Cardiac muscle cell (in vitro differentiated cells and primary cell): Measurements from ENCODE around the gene CST1. TPM values are rescaled to one million over a fixed set of nuclear protein-coding genes. Genes with fewer than 3 reads are reported as not detected.
"Not testable (repeated sequence)": the region's sequence is repeated elsewhere in the genome, so short reads cannot be mapped to it uniquely, and the experiment has no call there.

ENCODE experiments used
- DNase-seq, 2 donors: peaks; one replicate each; pipeline versions ENCODE4 v3.0.0 to v3.0.0-alpha.2; 2010 to 2017; ENCODE audit warnings: low read depth in 1 of 2, low spot score in 1 of 2
- H3K27ac ChIP-seq: fragments of 200-600 bp; sonication (generic); 2 replicates; pipeline ENCODE4 v1.5.1; 2016
- H3K27me3 ChIP-seq: fragments of 200-600 bp; sonication (generic); 2 replicates; pipeline ENCODE4 v1.6.0; 2016; ENCODE audit warnings: control low read depth
- H3K36me3 ChIP-seq: fragments of 200-600 bp; sonication (generic); 2 replicates; pipeline ENCODE4 v1.5.1; 2016; ENCODE audit warnings: control low read depth
- H3K4me1 ChIP-seq: fragments of 200-600 bp; sonication (generic); 2 replicates; pipeline ENCODE4 v1.8.1; 2017; ENCODE audit warnings: low read depth, mild to moderate bottlenecking, mixed run types
- H3K4me3 ChIP-seq: fragments of 200-600 bp; sonication (generic); 2 replicates; pipeline ENCODE4 v1.5.1; 2016; ENCODE audit warnings: mild to moderate bottlenecking
- H3K9me3 ChIP-seq: fragments of 200-600 bp; sonication (generic); 2 replicates; pipeline ENCODE4 v1.5.1; 2017; ENCODE audit warnings: low read depth, mild to moderate bottlenecking, control low read depth
- CTCF ChIP-seq: IDR thresholded peaks from 2 replicates; pipeline ENCODE4 v1.5.1; 2012; ENCODE audit warnings: low read depth, mild to moderate bottlenecking, low read length
- polyA plus RNA-seq: library from polyadenylated mRNA; unstranded; fragments of >200 nt; fragmentation: Nextera tagmentation; extraction: Ambion mirVana; gene quantifications from 2 replicates; pipeline ENCODE4 v1.2.1, GENCODE V29; 2016
- total RNA-seq: library from RNA; depleted of rRNA; stranded (reverse); fragments of >200 nt; gene quantifications from 2 replicates; pipeline ENCODE4 v1.2.3, GENCODE V29; 2016

CST1 gene
- total and polyA plus RNA-seq, 2 experiments from 2014 or later, result 1.2 TPM; not detected in 1

- no peak for DNase-seq
- H3K9me3 ChIP-seq, result no peaks in the 10 kb centered on the region
- no peak for TF ChIP-seq CTCF
- no peaks in the 10 kb centered on the region for H3K27me3 ChIP-seq
- no peaks in the 10 kb centered on the region for H3K4me1 ChIP-seq
- H3K27ac ChIP-seq, result no peak overlapping the region
- H3K36me3 ChIP-seq, result no peaks in the 10 kb centered on the region
- H3K4me3 ChIP-seq, result no peak overlapping the region
Measured at GRCh38 chr20:23745247-23745646, 5.5 kb downstream of the CST1 start.

GRCh38 chr20:23744817-23745216 is 5.9 kb downstream of the CST1 start:
- H3K27me3 ChIP-seq, result no peaks in the 10 kb centered on the region
- no peak overlapping the region for H3K4me3 ChIP-seq
- no peaks in the 10 kb centered on the region for H3K36me3 ChIP-seq
- no peak for DNase-seq
- H3K27ac ChIP-seq, result no peak overlapping the region
- H3K9me3 ChIP-seq, result no peaks in the 10 kb centered on the region
- no peak for TF ChIP-seq CTCF
- H3K4me1 ChIP-seq, result no peaks in the 10 kb centered on the region

DNA sequence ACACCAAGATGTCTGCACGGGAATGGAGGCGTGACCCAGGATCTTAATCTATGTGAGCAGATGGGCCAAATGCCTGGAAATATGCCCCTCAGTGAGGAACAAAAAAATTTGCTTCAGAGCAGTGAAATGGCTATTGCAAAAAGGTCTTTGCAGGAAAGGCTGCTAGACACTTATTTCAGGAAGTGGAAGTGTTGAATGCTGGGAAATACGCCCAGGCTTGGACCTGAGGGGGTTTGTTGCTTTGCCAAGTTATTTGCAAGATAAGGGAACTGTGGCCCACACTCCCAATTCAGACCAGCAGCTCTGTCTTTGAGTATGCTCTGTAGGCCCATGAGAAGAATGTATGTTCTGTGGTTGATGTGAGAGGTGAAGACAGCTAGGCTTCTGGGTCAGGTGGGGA is 15.3 kb downstream of the CST1 start:
- peak in 1 of 2 donors; percentile 21 for DNase-seq
- H3K4me3 ChIP-seq, H3K4me1 ChIP-seq: not testable (repeated sequence)

GRCh38 chr20:23734949-23735348 is 15.8 kb downstream of the CST1 start:
- not testable (repeated sequence) for DNase-seq, H3K9me3 ChIP-seq, H3K27ac ChIP-seq, H3K36me3 ChIP-seq, H3K4me1 ChIP-seq, H3K27me3 ChIP-seq, H3K4me3 ChIP-seq

More for the DNA sequence above, 15.3 kb downstream of the CST1 start:
- not testable (repeated sequence) for H3K36me3 ChIP-seq, H3K27me3 ChIP-seq, H3K9me3 ChIP-seq, H3K27ac ChIP-seq

- not testable (repeated sequence) for H3K27me3 ChIP-seq, H3K9me3 ChIP-seq, H3K36me3 ChIP-seq, H3K4me1 ChIP-seq, DNase-seq, H3K27ac ChIP-seq, H3K4me3 ChIP-seq
Measured at GRCh38 chr20:23734440-23734839, 16.3 kb downstream of the CST1 start.

DNA sequence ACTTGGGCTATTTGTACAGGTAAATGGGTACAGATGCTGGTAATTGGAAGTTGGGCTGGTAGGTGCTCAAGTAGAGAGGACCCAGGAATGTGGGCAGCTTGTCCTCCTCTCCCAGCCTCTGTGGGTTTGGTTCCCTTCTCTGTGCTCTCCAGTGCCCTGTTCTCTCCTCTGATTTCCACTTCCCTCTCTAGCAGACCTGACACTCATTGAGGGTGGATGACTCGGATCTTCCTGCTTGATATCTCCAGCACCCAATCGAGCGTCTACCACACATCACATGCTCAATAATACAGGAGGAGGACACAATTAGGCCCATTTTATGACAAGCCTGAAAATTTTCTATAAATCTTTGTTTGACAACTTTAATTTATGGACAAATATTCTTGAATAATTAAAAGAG is 23.7 kb downstream of the CST1 start:
- Histone ChIP-seq H3K9me3 (no peaks in the 10 kb centered on the region), H3K27me3 (no peaks in the 10 kb centered on the region), H3K27ac (no peak overlapping the region), H3K36me3 (no peaks in the 10 kb centered on the region), H3K4me1 (no peaks in the 10 kb centered on the region), H3K4me3 (no peak overlapping the region)
- TF ChIP-seq CTCF, result no peak
- no peak for DNase-seq

- Histone ChIP-seq H3K27ac (no peak overlapping the region), H3K36me3 (no peaks in the 10 kb centered on the region), H3K4me1 (no peaks in the 10 kb centered on the region), H3K4me3 (no peak overlapping the region), H3K27me3 (no peaks in the 10 kb centered on the region), H3K9me3 (no peaks in the 10 kb centered on the region)
- no peak for DNase-seq
- TF ChIP-seq CTCF, result no peak
Measured at GRCh38 chr20:23725102-23725501, 25.6 kb downstream of the CST1 start.
